Lung (tissue), 12 donors: ENCODE results near the gene TRIM46. TPM values are rescaled to one million over a fixed set of nuclear protein-coding genes. Genes with fewer than 3 reads are reported as not detected.
"Not testable (repeated sequence)": the region's sequence is repeated elsewhere in the genome, so short reads cannot be mapped to it uniquely, and the experiment has no call there.

Experiments
- ATAC-seq: fragments of 200-7000 bp; cut with Tn5 transposase; one replicate; pipeline ENCODE4 v1.9.1; 2020; ENCODE audit warnings: moderate number of reproducible peaks; ENCODE audit not compliant: insufficient read depth, low FRiP score
- DNase-seq, 3 donors: peaks; one replicate each; pipeline ENCODE4 v3.0.0-alpha.2; 2013 to 2017
- H3K27ac ChIP-seq, 2 donors: one replicate each; pipeline ENCODE4 v1.5.1; 2013; ENCODE audit warnings: mild to moderate bottlenecking in 2 of 2, moderate library complexity in 2 of 2, control low read depth in 1 of 2, inconsistent platforms in 1 of 2, low read depth in 1 of 2, low read length in 1 of 2
- H3K27me3 ChIP-seq, 3 donors: one replicate each; pipeline ENCODE4 v1.5.1; 2013; ENCODE audit warnings: low read length in 2 of 3; ENCODE audit not compliant: control insufficient read depth in 3 of 3, insufficient read depth in 3 of 3
- H3K36me3 ChIP-seq, 4 donors: one replicate each; pipeline ENCODE4 v1.5.1; 2013; ENCODE audit warnings: low read length in 4 of 4, mild to moderate bottlenecking in 1 of 4, moderate library complexity in 1 of 4; ENCODE audit not compliant: control insufficient read depth in 4 of 4, insufficient read depth in 4 of 4
- H3K4me1 ChIP-seq, 5 donors: one replicate each; pipeline ENCODE4 v1.5.1; 2013; ENCODE audit warnings: low read length in 5 of 5, mild to moderate bottlenecking in 2 of 5, moderate library complexity in 1 of 5; ENCODE audit not compliant: control insufficient read depth in 5 of 5, insufficient read depth in 5 of 5
- H3K4me3 ChIP-seq: one replicate; pipeline ENCODE4 v1.5.1; 2013; ENCODE audit warnings: mild to moderate bottlenecking, control low read depth, moderate library complexity
- H3K9ac ChIP-seq, 2 donors: one replicate each; pipeline ENCODE4 v1.5.1; 2013; ENCODE audit warnings: low read length in 2 of 2, control low read depth in 1 of 2; ENCODE audit not compliant: insufficient read depth in 1 of 2
- H3K9me3 ChIP-seq, 4 donors: one replicate each; pipeline ENCODE4 v1.5.1; 2013; ENCODE audit warnings: low read length in 3 of 4, mild to moderate bottlenecking in 1 of 4, moderate library complexity in 1 of 4; ENCODE audit not compliant: control insufficient read depth in 4 of 4, insufficient read depth in 3 of 4
- CTCF ChIP-seq: IDR thresholded peaks from 2 replicates; pipeline ENCODE4 v1.5.1; 2012; ENCODE audit warnings: mild to moderate bottlenecking; ENCODE audit errors: control extremely low read depth, extremely low read depth
- WGBS, 2 donors: extraction: QIAGEN DNeasy Blood & Tissue Kit; methylation state at CpG; one replicate each; pipeline ENCODE4 v1.1.7; 2013; 5-methylcytosine and 5-hydroxymethylcytosine counted together
- polyA plus RNA-seq, 2 donors: library from polyadenylated mRNA; stranded (reverse); fragments of 200-250 nt; gene quantifications; one replicate each; pipeline ENCODE4 v1.2.1, GENCODE V29; 2013
- total RNA-seq, 2 donors: library from RNA; depleted of rRNA in 1 of 2; stranded (reverse); fragments of >200 nt in 1 of 2; gene quantifications; one replicate each; pipeline ENCODE4 v1.2.1, GENCODE V29; 2014 to 2021
- donor health status: control.
- donor health status: control.
- donor health status: Bipolar disorder and iron deficiency.
- donor health status: healthy.
- donor health status: DM: yes; HTN: yes; CAD: no.

TRIM46 gene
- total and polyA plus RNA-seq, 4 donors, result 0.26 to 0.71 (median 0.46) TPM

DNA sequence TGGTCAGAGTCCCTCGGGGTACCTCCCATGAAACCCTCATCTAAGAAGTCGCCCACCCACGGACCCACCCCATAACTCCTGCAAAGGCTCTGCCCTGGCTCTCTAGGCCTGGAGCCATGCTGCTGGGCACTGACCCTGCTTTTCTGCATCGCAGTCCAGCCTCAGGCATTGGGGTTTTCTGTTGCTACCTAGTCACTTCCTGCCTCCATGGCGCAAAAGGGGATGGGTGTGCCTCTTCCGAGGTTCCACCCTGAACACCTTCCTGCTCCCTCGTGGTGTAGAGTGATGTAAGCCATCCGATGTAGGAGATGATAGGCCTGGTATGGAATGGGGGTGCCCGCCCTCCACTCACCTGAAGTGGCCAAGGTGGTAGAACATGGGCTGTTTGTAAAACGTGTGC lies 41.1 kb downstream of the TRIM46 start:
- H3K27ac ChIP-seq, H3K4me1 ChIP-seq, ATAC-seq, H3K36me3 ChIP-seq, H3K9ac ChIP-seq, H3K27me3 ChIP-seq, DNase-seq, H3K4me3 ChIP-seq, H3K9me3 ChIP-seq: not testable (repeated sequence)
- WGBS, 2 donors, result 74 to 86% methylated on average over 6 to 9 of the region's 10 CpGs

DNA sequence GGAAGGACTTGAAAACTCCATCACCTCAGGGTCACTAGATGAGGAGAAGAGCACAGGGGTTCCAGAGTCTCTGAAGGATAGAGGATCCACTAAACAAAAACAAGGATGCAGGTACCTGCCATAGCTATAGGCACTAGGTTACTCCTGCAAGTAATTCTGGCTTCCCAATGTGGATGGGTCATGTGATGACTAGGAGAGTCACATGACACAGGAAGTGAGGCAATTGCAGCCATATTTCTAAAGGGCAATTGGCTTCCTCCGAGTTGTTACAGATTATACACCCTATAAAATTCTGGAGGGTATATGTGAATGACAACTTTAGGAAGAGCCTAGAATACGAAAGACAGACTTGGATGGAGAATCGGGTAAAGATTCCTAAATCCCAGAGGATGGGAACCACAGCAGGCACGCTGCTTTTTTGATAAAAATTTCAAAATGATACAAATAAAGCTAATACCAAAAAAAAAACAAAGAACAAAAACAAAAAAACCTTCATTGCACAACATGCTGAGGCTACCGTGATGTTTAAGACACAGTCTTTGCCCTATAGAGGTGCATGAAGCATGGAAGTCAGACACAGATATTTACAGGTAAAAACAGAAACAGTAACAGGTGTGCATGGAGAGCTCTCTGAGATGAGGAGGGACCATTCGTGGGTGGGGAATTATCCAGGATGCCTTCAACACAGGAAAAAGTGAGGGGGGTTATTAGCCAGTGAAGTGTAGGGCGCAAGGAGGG lies 45.4 kb downstream of the TRIM46 start:
- no peaks in the 10 kb centered on the region for H3K9me3 ChIP-seq
- H3K36me3 ChIP-seq, result peaks cover 0 to 4% (median 0%) of the 10 kb centered on the region in 4 donors
- peaks cover 0 to 2% (median 0%) of the 10 kb centered on the region in 5 donors for H3K4me1 ChIP-seq
- DNase-seq, result peak; percentile 52 to 81 (median 79)
- ATAC-seq, result peak; percentile 59
- H3K9ac ChIP-seq, result no peak overlapping the region
- peak overlapping the region in 1 of 2 donors; percentile 4 for H3K27ac ChIP-seq
- 43 to 49% methylated on average over 7 of the region's 7 CpGs for WGBS, 2 donors
- H3K4me3 ChIP-seq, result no peak overlapping the region
- no peak for TF ChIP-seq CTCF
- no peaks in the 10 kb centered on the region for H3K27me3 ChIP-seq

- H3K36me3 ChIP-seq, result peaks cover 0 to 4% (median 0%) of the 10 kb centered on the region in 4 donors
- WGBS, 2 donors, result 0 to 3% methylated on average over 1 of the region's 1 CpG
- H3K4me3 ChIP-seq, result no peak overlapping the region
These were observed 46.0 kb downstream of the TRIM46 start for GRCh38 chr1:155219592-155220031.

DNA sequence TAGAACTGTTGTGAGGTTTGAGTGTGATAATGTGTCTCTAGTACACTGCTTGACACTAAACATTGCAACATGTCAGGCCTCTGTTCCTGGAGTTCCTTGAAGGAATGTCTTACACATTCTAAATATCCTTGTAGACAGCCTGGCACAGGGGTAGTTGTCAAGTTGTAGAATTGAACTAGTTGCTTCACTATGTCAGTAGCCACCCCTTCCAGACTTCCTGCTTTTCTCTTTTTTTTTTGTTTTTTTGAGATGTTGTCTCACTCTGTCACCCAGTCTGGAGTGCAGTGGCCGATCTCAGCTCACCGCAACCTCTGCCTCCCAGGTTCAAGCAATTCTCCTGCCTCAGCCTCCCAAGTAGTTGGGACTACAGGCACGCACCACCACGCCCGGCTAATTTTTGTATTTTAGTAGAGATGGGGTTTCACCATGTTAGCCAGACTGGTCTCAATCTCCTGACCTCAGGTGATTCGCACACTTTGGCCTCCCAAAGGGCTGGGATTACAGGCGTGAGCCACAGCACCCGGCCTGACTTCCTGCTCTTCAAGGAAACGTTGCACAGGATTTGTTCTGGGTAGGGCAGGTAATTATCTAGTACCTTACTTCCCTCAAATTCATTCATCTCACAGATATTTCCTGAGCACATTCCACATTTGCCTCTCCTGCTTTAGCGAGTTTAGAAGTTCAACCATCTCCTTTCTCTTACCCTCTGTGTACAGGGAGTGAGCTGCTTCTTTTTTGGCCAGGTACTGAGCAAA lies 46.7 kb downstream of the TRIM46 start:
- H3K4me3 ChIP-seq, H3K9ac ChIP-seq, ATAC-seq, H3K9me3 ChIP-seq, H3K4me1 ChIP-seq, H3K36me3 ChIP-seq, H3K27ac ChIP-seq, H3K27me3 ChIP-seq, DNase-seq: not testable (repeated sequence)
- 63 to 85% methylated on average over 10 of the region's 10 CpGs for WGBS, 2 donors

More at GRCh38 chr1:155219592-155220031, 46.0 kb downstream of the TRIM46 start:
- no peak for ATAC-seq
- H3K27me3 ChIP-seq, result no peaks in the 10 kb centered on the region
- H3K4me1 ChIP-seq, result peaks cover 0 to 2% (median 0%) of the 10 kb centered on the region in 5 donors
- H3K9me3 ChIP-seq, result no peaks in the 10 kb centered on the region
- H3K9ac ChIP-seq, result no peak overlapping the region
- DNase-seq, result peak; percentile 24 to 46 (median 33)
- TF ChIP-seq CTCF, result no peak
- peak overlapping the region in 1 of 2 donors; percentile 15 for H3K27ac ChIP-seq
